Right renal cortex interstitium (tissue), 3 donors: ENCODE results near the gene LCN9. TPM values are rescaled to one million over a fixed set of nuclear protein-coding genes. Genes with fewer than 3 reads are reported as not detected.
"Not testable (repeated sequence)": the region's sequence is repeated elsewhere in the genome, so short reads cannot be mapped to it uniquely, and the experiment has no call there.

Experiments used
- DNase-seq, 3 donors: peaks; one replicate each; pipeline ENCODE4 v3.0.0-alpha.2; 2013; ENCODE audit warnings: low read depth in 3 of 3, low spot score in 2 of 3
- polyA plus RNA-seq, 3 donors: library from polyadenylated mRNA; unstranded; fragments of 120-200 nt; gene quantifications; one replicate each; pipeline ENCODE4 v1.2.1, GENCODE V29; 2013; ENCODE audit not compliant: insufficient read length in 3 of 3

LCN9 gene, protein sequence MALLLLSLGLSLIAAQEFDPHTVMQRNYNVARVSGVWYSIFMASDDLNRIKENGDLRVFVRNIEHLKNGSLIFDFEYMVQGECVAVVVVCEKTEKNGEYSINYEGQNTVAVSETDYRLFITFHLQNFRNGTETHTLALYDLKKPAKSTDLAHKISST
- polyA plus RNA-seq: not detected

DNA sequence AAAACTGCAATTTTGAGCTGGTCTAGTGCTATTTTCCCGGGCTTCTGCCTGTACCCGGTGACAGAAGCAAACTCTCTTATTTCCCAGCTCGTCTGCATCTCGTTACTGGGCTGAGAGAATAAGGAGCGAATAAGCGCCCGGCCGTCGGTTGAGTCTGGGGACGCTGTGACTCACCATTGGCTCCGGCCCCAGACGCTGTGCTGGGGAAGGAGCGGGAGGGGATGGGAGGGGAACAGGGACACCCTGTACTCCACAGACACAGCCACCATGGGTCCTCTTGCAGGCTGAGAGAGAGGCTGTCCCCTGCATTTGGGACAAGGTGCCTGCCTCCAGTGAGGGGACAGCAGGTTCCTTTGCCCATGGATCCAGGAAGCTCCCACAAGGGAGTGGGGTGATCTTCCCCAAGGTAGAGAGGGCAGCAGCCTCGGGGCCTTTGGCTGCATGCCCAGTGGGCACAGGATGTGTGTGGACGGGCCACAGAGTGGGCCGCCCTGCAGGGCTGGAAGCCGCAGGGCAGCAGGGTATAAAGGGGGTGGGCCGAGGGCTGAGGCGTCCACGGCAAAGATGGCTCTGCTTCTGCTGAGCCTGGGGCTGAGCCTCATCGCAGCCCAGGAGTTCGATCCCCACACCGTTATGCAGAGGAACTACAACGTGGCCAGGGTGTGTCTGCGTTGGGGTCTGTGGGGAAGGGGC lies at the start of gene LCN9:
Gene LCN9, plus strand, starts transcription at position 552 of the 693 bp plus-strand sequence. Its CDS starts 13 bp downstream, at position 565.
- DNase-seq: no peak

DNA sequence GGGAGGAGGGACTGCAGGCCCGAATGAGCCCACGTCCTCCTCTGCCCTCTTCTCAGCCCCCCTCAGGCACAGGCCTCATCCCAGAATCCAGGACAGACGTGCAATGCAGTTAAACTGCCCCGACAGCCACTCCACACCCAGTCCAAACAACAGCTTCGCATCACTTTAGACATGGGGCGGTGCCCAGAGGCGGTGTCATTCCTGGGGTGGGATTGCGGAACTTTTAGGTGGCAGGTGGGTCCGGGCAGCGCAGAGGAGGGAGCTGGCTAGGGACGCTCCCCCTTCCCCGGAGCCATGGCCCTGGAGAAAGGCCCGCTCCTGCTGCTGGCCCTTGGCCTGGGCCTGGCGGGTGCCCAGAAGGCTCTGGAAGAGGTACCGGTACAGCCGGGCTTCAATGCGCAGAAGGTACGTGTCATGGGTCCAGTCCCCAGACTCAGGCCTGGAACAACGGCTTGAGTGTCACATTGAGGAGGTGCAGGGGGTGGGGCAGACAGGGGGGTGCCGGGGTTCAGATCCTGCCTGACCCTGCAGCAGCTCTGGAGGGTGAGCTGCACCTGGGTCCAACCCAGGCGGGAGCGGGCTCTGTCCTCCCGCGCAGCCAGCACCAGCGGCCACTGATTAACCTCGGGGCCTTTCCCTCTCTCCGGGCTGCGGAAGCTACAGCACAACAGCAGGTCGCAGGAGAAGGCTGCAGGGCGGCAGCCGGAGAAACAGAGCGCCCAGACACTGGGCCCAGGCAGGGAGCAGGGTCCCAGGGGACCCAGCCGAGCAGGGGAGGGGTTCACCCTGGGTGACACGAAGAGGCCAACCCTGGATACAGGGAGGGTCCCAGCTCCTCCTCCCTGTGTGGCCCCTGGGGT lies 48.9 kb upstream of the LCN9 start:
- no peak for DNase-seq

DNA sequence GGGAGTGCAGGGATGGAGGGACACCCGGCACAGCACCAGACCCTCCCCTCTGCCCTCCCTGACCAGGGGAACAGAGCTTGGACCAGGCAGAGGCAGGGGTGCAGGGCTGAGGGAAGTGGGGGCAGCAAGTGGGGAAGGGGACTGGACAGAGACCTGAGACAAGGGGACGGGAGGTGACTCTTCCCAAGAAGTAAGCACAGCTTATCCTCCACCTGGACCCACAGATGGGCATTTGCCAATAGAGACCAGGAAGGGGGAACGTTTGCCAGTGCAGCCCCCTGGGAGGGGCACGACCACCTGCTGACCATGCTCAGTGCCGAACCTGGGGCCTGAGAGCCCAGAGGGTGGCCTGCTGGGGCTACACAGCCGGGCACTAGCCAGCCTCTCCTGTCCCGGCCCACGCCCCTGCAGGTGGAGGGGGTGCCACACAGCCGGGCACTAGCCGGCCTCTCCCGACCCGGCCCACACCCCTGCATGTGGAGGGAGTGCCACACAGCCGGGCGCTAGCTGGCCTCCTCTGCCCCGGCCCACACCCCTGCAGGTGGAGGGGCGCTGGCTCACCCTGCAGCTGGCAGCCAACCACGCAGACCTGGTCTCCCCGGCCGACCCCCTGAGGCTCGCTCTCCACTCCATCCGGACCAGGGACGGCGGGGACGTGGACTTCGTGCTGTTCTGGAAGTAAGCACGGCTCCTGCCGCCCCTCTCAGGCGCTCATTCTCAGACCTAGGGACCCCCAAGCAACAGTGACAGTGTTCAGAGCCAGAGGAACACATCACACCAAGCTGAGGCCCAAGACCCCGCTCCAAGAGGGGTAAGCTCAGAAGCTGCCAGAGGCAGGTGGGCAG lies 48.1 kb upstream of the LCN9 start:
- DNase-seq: no peak

DNA sequence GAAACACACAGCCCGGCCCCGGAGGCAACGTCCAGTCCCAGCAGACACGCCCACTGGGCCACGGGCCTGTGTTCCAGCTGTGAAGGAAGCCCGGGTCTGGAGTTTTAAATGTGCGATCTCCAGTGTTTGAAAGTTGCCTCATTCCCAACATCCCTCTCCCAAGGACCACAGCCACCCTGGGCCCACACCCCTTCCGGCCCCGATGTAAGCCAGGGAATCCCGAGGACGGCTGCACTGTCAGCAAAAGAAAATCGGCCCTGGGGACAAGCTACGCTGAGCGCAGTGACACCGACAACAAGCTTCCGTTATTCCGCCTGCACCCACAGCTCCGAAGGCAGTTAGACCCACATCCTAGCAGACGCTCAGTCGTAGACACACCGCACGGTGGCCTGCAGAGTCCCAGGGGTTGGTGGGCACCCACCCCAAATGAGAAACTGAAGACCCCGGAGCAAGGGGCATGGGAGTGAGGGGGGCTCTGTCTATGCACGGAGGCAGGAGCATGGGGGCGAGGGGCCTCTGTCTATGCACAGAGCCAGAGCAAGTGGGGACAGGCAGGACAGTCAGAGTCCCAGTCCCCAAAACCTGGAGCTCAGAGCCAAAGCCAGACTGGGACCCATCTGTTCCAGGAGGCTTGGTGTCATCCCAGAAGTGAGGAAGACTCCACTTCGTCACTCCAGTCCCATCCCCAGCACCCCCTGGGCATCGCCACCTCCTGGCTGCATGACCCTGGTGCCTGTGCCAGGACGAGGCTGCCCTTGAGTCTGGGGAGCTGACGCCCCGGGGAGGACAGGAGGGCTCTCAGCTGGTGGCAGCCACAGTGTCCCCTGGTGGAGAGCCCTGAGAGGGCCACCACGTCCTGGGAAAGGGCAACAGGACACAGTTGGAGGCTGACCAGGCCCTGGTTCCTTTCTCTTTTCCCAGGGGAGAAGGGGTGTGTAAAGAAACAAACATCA lies 47.2 kb upstream of the LCN9 start:
- DNase-seq: no peak

DNA sequence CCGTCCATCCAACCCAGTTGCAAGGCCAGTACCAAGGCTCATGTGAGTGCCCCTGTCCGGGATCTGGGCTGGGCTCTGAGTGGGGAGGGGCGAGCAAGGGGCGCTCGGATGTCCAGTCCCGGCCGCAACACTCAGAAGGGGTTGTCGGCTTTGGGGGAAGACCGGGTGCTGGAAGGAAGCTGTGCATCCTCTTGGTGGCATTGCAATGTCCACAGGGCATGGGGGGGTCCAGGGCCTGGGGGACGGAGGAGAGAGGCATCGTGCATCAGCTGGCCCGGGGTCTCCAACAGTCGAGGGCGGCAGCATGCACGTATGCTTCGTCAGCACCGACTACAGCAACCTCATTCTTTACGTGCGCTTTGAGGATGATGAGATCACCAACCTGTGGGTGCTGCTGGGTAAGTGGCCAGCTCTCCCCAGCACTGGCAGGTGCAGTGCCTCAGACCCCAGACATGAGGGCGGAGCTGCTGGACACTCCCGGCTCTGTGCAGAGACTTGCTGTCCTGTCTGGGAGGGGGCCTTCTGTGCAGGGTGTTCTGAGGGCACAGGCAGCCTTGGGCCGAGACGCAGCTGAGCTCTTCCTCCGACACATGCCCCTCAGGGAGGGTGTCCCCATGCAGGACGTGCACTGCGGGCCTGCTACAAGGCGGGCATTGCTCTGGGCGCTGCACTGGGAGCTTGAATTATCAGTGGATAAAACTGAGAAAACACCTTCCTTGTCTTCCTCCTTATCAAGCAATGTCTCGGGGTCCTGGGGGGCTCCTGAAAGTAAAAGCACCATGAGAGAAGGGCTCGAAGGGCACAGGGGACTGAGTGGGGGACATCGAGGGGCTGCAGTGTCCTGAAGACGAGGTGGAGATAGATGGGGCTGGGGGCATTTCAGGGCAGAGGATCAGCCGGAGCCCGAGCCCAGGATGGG lies 46.2 kb upstream of the LCN9 start:
- no peak for DNase-seq

DNA sequence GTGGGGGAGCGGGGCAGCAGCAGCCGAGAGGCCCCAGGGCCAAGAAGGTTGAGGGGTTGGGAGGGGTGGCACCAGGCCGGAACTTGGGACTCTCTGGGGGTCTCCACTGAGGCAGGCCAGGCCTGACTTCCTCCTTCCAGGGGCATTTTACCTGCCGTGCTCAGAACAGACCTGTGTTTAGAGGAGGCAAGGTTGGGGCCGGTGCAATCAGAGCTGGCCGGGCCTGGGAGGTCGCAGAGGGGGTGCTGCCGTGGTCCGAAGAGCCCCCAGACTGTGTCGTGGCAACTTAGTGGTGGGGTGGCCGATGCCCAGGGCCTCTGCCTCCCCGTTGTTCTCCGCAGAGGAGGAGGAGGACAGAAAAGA lies 45.6 kb upstream of the LCN9 start:
- DNase-seq: no peak

DNA sequence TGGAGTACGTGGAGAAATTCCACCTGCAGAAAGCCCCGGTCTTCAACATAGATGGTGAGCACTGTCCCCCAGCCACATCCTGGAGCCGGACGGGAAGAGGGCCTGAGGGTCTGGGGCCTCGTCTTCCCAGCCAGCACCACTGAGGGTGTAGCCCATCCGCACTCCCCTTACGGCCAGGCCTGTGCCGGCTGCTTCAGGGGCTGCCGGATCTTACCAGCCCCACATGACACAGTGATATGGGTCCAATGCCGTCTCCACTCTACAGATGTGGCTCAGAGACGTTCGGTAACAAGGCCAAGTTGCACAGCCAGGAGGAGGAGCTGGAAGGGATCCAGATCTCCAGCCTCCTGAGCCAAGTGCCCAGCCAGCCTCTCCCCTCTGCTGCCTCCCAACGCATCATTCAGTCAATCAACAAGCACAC lies 45.1 kb upstream of the LCN9 start:
- no peak for DNase-seq

DNA sequence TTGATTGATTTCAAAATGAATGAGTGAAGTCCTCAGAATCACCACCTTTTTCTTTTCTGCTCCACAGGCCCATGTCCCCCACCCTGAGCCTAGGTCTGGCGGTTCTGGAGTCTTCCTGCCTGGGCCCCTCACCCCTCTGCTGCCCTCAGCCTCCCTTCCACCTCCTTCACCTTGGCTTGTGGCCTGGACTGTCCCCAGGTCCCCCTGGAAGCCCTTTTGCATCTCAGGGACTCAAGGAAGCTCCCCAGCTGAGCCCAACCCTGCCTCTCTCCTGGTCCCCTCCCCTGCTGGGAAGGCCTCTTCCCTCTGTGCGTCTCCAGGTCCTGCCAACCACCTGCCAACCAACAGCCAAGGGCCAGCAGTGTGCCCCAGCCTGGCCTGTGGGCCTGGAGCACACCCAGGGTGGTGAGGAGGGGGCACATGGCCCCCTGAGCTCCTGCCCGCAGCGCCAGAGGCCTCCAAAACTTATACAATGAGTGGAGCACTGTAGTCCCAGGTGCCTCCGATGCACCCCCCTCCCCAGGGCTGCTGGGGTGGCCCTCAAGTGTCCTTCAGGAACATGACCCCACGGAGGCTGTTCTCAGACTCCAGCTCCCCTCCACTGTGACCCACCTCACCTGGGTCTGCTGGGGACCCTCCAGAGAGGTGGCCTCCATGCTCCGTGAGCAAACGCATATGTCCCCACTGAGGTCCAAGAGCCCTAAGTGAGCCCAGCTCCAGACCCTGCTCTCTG lies 44.1 kb upstream of the LCN9 start:
- no peak for DNase-seq

DNA sequence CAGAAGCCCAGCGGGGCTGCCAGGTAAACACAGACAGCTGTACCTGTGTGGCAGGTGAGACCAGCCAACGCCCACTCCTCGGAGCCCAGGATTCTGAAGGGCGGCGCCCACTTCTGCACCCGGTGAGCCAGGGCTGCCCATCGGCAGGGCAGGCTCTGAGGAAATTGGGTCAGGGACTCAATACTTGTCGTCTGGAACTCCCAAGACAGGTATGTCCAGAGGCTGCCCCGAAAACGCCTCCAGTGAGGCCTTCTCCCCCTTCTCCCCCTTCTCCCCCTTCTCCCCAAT lies 43.6 kb upstream of the LCN9 start:
- no peak for DNase-seq

DNA sequence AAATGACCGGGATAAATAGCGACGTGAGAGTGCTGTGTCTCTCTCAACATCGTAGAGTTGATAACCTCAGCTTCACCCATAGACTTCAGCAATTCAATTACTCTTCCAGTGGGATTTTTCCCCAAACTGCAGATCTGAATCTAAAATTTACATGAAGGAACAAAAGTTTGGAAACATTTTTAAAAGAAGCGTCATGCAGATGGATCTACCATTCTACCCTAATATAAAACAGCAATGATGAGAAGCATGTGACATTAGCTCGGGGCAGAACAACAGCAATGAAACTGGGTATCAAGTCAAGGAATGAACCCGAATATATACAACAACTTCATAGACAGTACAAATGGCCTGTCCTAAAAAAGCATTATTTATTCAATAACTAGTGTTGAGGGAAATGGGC lies 42.6 kb upstream of the LCN9 start:
- DNase-seq: no peak

DNA sequence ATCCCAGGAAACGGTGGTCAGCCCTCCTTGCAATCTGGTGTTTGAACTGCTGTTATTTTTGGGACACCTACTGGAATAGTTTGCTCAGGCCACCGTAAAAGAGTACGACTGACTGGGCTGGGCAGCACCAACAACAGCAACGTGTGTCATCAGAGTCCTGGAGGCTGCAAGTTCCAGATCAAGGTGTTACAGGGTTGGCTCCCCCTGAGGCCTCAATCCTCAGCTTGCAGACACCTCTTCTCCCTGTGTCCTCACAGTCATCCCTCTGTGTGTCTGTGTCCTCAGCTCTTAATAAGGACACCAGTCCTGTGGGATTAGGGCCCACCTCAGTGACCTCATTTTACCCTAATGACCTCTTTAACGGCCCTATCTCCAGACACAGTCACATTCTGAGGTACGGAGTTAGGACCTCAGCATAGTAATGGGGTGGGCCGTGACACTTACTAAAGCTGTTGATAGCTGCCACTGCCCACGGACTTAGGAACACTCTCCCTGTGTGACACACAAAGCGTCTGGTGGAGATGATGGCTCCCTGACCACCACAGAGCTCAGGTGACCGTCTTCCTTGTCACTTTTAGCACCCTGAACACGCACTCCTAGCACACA lies 40.6 kb upstream of the LCN9 start:
- DNase-seq: no peak

DNA sequence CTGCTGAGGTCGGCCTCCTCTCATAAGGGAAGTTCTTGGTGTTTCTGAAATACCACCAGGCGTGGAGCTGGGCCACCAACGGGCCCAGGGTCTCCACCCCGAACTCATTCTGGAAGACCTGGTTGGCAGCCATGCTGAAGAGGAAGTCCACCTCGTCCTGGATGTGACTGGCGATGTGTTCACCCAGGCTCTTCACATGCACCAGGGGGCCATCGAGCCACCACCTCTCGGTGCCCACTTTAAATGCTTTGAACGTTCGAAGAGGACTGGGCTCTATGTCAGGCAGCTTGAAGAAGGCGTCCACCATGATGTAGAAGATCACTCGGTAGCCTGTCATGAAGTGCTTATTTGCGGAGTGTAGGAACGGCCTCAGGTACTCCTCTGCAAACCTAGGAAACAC lies 38.8 kb upstream of the LCN9 start:
- no peak for DNase-seq

DNA sequence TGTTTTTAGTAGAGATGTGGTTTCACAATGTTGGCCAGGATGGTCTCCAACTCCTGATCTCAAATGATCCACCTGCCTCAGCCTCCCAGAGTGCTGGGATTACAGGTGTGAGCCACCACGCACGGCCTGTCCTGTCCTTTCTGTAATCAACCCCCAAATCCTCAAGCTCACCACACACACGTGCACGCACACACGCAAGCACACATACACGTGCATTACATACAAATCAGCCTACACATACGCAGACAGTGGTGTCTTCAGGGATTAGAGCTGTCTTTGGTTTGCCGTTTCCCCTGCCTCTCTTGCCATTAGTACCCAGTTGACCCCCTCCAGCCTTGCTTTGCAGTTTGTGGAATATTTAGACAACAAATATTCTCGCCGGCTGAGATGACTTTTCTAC lies 30.3 kb upstream of the LCN9 start:
- DNase-seq: no peak

DNA sequence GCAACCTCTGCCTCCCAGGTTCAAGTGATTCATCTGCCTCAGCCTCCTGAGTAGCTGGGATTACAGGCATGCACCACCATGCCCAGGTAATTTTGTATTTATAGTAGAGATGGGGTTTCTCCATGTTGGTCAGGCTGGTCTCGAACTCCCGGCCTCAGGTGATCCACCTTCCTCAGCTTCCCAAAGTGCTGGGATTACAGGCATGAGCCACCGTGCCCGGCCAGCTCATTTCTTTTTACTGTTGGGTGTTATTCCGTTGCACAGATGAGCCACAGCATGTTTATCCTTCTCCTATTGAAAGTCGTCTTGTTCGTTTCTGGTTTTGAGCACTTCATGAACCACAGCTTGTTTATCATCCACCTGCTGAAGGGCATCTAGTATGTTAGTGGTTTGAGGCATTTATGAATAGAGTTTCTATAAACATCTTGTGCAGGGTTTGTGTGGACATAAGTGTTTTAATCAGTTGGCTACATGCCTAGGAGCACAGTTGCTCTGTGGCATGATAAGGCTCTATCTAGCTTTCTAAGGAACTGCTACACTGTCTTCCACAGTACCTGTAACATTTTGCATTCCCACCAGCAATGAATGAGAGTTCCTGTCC lies 26.1 kb upstream of the LCN9 start:
- DNase-seq: not testable (repeated sequence)

DNA sequence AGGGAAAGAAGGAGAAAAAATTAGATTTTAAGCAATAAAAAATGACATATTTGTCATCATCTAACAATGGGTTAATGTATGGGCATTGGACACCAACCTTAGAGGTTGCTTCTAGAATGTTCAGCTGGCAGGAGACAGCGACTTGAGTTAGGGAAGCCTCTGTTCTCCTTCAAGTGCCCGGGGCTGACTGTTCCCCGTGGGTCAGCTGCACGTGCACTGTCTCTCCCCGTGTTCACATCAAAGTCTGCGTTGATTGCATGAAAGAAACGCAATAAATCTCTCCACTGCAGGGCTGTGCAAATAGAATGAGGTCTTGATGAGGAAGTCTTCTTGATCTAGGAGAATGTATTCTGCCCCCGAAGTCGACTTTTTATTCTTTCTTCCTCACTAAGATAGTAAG lies 23.9 kb upstream of the LCN9 start, which contains the start of gene GLT6D1:
Gene GLT6D1, minus strand, starts transcription at position 345 of the 400 bp plus-strand sequence. CDS start 353 bp downstream, outside the sequence.
- no peak for DNase-seq

DNA sequence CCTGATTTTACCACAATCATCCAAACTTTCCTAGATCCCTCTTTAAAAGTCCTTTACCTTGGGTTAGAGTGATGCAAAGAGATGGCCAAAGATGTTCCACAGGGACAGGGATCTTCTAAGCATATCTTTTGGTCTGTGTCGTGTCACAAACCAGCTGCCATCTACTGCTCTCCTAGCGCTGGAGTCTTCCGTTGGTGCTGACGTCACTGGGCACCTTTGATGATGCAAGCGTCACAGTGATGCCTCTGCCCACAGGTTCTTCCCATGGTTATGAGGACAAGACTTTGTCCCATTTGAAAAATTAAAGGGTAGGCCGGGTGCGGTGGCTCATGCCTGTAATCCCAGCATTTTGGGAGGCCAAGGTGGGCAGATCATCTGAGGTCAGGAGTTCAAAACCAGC lies 22.1 kb upstream of the LCN9 start:
- no peak for DNase-seq

DNA sequence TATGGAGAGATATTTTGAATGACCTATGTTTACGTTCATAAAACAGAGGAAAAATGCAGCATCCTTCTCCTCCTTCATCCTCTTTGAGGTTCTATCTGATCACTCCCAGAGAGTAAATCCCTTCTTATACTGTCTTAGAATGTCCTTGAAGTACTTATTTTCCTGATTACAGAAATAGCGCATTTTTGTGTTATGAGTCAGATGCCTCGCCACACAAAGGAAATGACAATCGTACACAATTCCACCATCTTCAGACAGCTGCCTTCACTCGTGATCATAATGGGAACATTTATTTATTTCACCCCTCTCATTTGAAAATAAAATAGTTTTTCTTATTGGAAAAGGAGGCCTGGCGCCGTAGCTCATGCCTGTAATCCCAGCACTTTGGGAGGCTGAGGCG lies 21.4 kb upstream of the LCN9 start:
- DNase-seq: no peak
